Erythroblast (primary cell): ENCODE data around the gene SOX5.

Experiments used
- GATA1 ChIP-seq: IDR thresholded peaks from 2 replicates; pipeline ENCODE4 v1.6.1; 2011; ENCODE audit warnings: low read depth, mild to moderate bottlenecking, control low read depth, low read length, moderate library complexity
- POLR2A ChIP-seq: IDR thresholded peaks from 2 replicates; pipeline ENCODE4 v1.6.1; 2011; ENCODE audit warnings: mild to moderate bottlenecking, low read length

GRCh38 chr12:23952071-23952470 lies 2.6 kb upstream of the SOX5 start:
- TF ChIP-seq POLR2A (no peak), GATA1 (no peak)
